ENCODE measurements around the gene HNF1A. TPM values are rescaled to one million over a fixed set of nuclear protein-coding genes. Genes with fewer than 3 reads are reported as not detected.

HNF1A gene
- total and polyA plus RNA-seq, 2 of the 13 experiments (the other 11 are each of a cell fraction or from before 2014, with no cell fraction given), result 13.4 to 34.7 TPM

- TF ChIP-seq THAP9 (CRISPR knock-in tag; IDR thresholded peaks at IDR 0.05; ENCODE audit: borderline replicate concordance), result 0 out of 2 replicates have a peak, but pooled peaks have one; percentile 39
- TF ChIP-seq ZNF205 (CRISPR knock-in tag; IDR thresholded peaks at IDR 0.05), result no peak
- peak; percentile 30; the same call in 1 of the 2 replicates for TF ChIP-seq MAF1 (CRISPR knock-in tag; IDR thresholded peaks at IDR 0.05; ENCODE audit: borderline replicate concordance)
- TF ChIP-seq RNF219 (CRISPR knock-in tag; IDR thresholded peaks at IDR 0.05), result no peak
- peak; percentile 41; the same call in 1 of the 2 replicates for TF ChIP-seq ZNF749 (CRISPR knock-in tag; IDR thresholded peaks at IDR 0.05; ENCODE audit: borderline replicate concordance)
- peak; percentile 28; the same call in 1 of the 2 replicates for TF ChIP-seq THAP11 (CRISPR knock-in tag; IDR thresholded peaks at IDR 0.05)
- TF ChIP-seq ATF4 (CRISPR knock-in tag; IDR thresholded peaks at IDR 0.05), result 0 out of 4 replicates have a peak, but pooled peaks of 1 of the 2 experiments have one; percentile 5
- peak; percentile 50; the same call in 1 of the 2 replicates for TF ChIP-seq ELF1 (CRISPR knock-in tag; IDR thresholded peaks at IDR 0.05)
- no peak for TF ChIP-seq SOX6 (IDR thresholded peaks at IDR 0.05)
- no peak for TF ChIP-seq SOX6 (CRISPR knock-in tag; IDR thresholded peaks at IDR 0.05)
- peak; percentile 56; the same call in 1 of the 2 replicates for TF ChIP-seq ZNF501 (CRISPR knock-in tag; IDR thresholded peaks at IDR 0.05)
- 0 out of 2 replicates have a peak, but pooled peaks have one; percentile 4 for TF ChIP-seq CEBPG (CRISPR knock-in tag; IDR thresholded peaks at IDR 0.05)
- TF ChIP-seq AKNA (CRISPR knock-in tag; IDR thresholded peaks at IDR 0.05; ENCODE audit: borderline replicate concordance), result no peak
- TF ChIP-seq POLR2G (IDR thresholded peaks at IDR 0.05; ENCODE audit: low read depth, low read length), result peak; percentile 61
- TF ChIP-seq PATZ1 (CRISPR knock-in tag; IDR thresholded peaks at IDR 0.05), result no peak
- TF ChIP-seq ZNF775 (CRISPR knock-in tag; IDR thresholded peaks at IDR 0.05; ENCODE audit: borderline replicate concordance), result no peak
These were observed 12.7 kb upstream of the HNF1A start (continued) for GRCh38 chr12:120965534-120966091.

All from HepG2 (cell line).